ENCODE data around the gene LGMN.

LGMN gene

GRCh38 chr14:92670643-92671366, 77.6 kb downstream of the LGMN start:
- no peak for DNase-seq

- peak; percentile 95 for DNase-seq
Measured at GRCh38 chr14:92670160-92670559, 78.3 kb downstream of the LGMN start.

GRCh38 chr14:92668276-92668973, 80.0 kb downstream of the LGMN start:
- DNase-seq = peak; percentile 43

- DNase-seq = no peak
Measured at GRCh38 chr14:92666251-92666650, 82.2 kb downstream of the LGMN start.

GRCh38 chr14:92665661-92666110, 82.7 kb downstream of the LGMN start:
- DNase-seq = peak; percentile 98

GRCh38 chr14:92663049-92663448, 85.4 kb downstream of the LGMN start:
- no peak for DNase-seq

- no peak for DNase-seq
Measured at GRCh38 chr14:92660571-92660970, 87.9 kb downstream of the LGMN start.

GRCh38 chr14:92659765-92660561, 88.5 kb downstream of the LGMN start:
- DNase-seq = peak; percentile 97

GRCh38 chr14:92658684-92659083, 89.7 kb downstream of the LGMN start:
- DNase-seq = no peak

GRCh38 chr14:92658160-92658559, 90.3 kb downstream of the LGMN start:
- DNase-seq = no peak

GRCh38 chr14:92657457-92658142, 90.8 kb downstream of the LGMN start:
- DNase-seq = peak; percentile 82

GRCh38 chr14:92656306-92657081, 91.9 kb downstream of the LGMN start:
- peak; percentile 65 for DNase-seq

- peak; percentile 58 for DNase-seq
Measured at GRCh38 chr14:92655419-92656201, 92.8 kb downstream of the LGMN start.

- DNase-seq = peak; percentile 52
Measured at GRCh38 chr14:92654239-92654901, 94.1 kb downstream of the LGMN start.
